Fibroblast of lung (primary cell): ENCODE results near the gene CDYL2. TPM values are rescaled to one million over a fixed set of nuclear protein-coding genes. Genes with fewer than 3 reads are reported as not detected.

Experiments
- DNase-seq, 2 donors: peaks; one replicate each; pipeline versions ENCODE4 v3.0.0 to v3.0.0-alpha.2; 2010; ENCODE audit warnings: low read depth in 2 of 2
- H2AFZ ChIP-seq: 2 replicates; pipeline ENCODE4 v1.5.1; 2012; ENCODE audit warnings: low read length, control low read depth, inconsistent platforms
- H3K27ac ChIP-seq: 2 replicates; pipeline ENCODE4 v1.5.1; 2011; ENCODE audit warnings: low read length, control low read depth; ENCODE audit not compliant: insufficient read depth
- H3K27me3 ChIP-seq: 2 replicates; pipeline ENCODE4 v1.5.1; 2011; ENCODE audit warnings: mild to moderate bottlenecking, low read length; ENCODE audit not compliant: control insufficient read depth, insufficient read depth
- H3K36me3 ChIP-seq: 2 replicates; pipeline ENCODE4 v1.5.1; 2011; ENCODE audit warnings: low read length; ENCODE audit not compliant: control insufficient read depth, insufficient read depth
- H3K4me1 ChIP-seq: 2 replicates; pipeline ENCODE4 v1.5.1; 2011; ENCODE audit warnings: low read length; ENCODE audit not compliant: control insufficient read depth, insufficient read depth; ENCODE audit errors: extremely low read depth
- H3K4me2 ChIP-seq: 2 replicates; pipeline ENCODE4 v1.5.1; 2011; ENCODE audit warnings: low read length, control low read depth; ENCODE audit not compliant: insufficient read depth; ENCODE audit errors: extremely low read depth
- H3K4me3 ChIP-seq, 4 experiments: fragments of 200-600 bp in 1 of 4; sonication (generic) in 1 of 4; replicated peaks in 1 of 4; 2 replicates each; pipeline ENCODE4 v1.5.1; 2011 to 2016; ENCODE audit warnings: low read length in 4 of 4, low read depth in 3 of 4, mild to moderate bottlenecking in 3 of 4, control low read depth in 2 of 4, inconsistent platforms in 1 of 4, mixed read lengths in 1 of 4; ENCODE audit not compliant: insufficient read depth in 1 of 4; ENCODE audit errors: control extremely low read depth in 1 of 4
- H3K79me2 ChIP-seq: 2 replicates; pipeline ENCODE4 v1.5.1; 2012; ENCODE audit warnings: mild to moderate bottlenecking, low read length, inconsistent platforms; ENCODE audit not compliant: control insufficient read depth, insufficient read depth
- H3K9ac ChIP-seq: 2 replicates; pipeline ENCODE4 v1.5.1; 2011; ENCODE audit warnings: mild to moderate bottlenecking, low read length, control low read depth; ENCODE audit not compliant: insufficient read depth
- H3K9me3 ChIP-seq: 2 replicates; pipeline ENCODE4 v1.5.1; 2012; ENCODE audit warnings: low read depth, low read length; ENCODE audit not compliant: control insufficient read depth, insufficient read depth
- H4K20me1 ChIP-seq: 2 replicates; pipeline ENCODE4 v1.5.1; 2011; ENCODE audit warnings: low read length; ENCODE audit not compliant: control insufficient read depth, insufficient read depth; ENCODE audit errors: extremely low read depth
- EZH2 ChIP-seq: IDR thresholded peaks from 2 replicates; pipeline ENCODE4 v1.5.1; 2012; ENCODE audit warnings: low read length, control low read depth, mild to moderate bottlenecking; ENCODE audit errors: missing control alignments
- polyA plus RNA-seq, 2 donors: library from polyadenylated mRNA; depleted of rRNA in 1 of 2; stranded (reverse) in 1 of 2; unstranded in 1 of 2; fragments of >200 nt; gene quantifications; 2 replicates each; pipeline ENCODE4 v1.2.1, GENCODE V29; 2011 to 2012; ENCODE audit warnings: missing spikeins in 1 of 2
- total RNA-seq: library from RNA; depleted of rRNA; stranded (reverse); fragments of >200 nt; gene quantifications from 2 replicates; pipeline ENCODE4 v1.2.1, GENCODE V29; 2014
- TF ChIP-seq, protein P1 (sequence below), 2 donors: IDR thresholded peaks in 1 of 2; conservative IDR thresholded peaks in 1 of 2; 1 replicate in 1 of 2; 2 replicates in 1 of 2; pipeline ENCODE4 v1.5.1; 2011 to 2012; ENCODE audit warnings: low read length in 2 of 2, control low read depth in 1 of 2, inconsistent platforms in 1 of 2, low read depth in 1 of 2, mild to moderate bottlenecking in 1 of 2

CDYL2 gene
- total and polyA plus RNA-seq, 2 donors (not counting 1 experiment from before 2014, with no cell fraction given) = 1.1 to 3.5 TPM

DNA sequence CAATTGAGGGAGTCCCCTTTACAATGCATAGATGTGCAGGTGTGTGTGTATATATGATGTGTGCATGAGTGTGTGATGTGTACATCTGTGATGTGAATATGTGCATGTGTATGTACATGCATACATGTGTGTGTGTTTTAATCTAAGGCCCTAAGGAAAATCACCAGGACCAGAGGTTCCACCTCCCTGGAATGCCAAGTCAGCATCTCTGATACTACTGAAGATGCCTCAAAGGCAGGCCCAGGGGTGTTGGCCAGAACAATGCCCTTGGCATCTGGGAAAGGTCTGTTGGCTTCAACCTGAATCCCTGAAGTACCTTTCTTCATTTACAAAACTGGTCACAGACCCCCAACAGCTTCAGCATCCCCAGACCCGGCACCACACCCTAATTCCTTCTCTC lies 129.5 kb downstream of the CDYL2 start:
- Histone ChIP-seq H3K27ac (no peak overlapping the region), H2AFZ (no peak overlapping the region), H3K36me3 (no peaks in the 10 kb centered on the region), H3K27me3 (no peaks in the 10 kb centered on the region), H3K79me2 (no peaks in the 10 kb centered on the region), H3K4me1 (no peaks in the 10 kb centered on the region), H3K4me3 (no peak overlapping the region), H3K4me2 (no peak overlapping the region), H4K20me1 (no peaks in the 10 kb centered on the region), H3K9ac (no peak overlapping the region), H3K9me3 (no peaks in the 10 kb centered on the region)
- no peak for DNase-seq
- no peak for TF ChIP-seq EZH2
- TF ChIP-seq, protein P1, sequence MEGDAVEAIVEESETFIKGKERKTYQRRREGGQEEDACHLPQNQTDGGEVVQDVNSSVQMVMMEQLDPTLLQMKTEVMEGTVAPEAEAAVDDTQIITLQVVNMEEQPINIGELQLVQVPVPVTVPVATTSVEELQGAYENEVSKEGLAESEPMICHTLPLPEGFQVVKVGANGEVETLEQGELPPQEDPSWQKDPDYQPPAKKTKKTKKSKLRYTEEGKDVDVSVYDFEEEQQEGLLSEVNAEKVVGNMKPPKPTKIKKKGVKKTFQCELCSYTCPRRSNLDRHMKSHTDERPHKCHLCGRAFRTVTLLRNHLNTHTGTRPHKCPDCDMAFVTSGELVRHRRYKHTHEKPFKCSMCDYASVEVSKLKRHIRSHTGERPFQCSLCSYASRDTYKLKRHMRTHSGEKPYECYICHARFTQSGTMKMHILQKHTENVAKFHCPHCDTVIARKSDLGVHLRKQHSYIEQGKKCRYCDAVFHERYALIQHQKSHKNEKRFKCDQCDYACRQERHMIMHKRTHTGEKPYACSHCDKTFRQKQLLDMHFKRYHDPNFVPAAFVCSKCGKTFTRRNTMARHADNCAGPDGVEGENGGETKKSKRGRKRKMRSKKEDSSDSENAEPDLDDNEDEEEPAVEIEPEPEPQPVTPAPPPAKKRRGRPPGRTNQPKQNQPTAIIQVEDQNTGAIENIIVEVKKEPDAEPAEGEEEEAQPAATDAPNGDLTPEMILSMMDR (conservative IDR thresholded peaks at IDR 0.05 in 1 of 2, IDR thresholded peaks at IDR 0.05 in 1 of 2; ENCODE audit: low read depth in 1 of 2, low read length in 2 of 2) = no peak

DNA sequence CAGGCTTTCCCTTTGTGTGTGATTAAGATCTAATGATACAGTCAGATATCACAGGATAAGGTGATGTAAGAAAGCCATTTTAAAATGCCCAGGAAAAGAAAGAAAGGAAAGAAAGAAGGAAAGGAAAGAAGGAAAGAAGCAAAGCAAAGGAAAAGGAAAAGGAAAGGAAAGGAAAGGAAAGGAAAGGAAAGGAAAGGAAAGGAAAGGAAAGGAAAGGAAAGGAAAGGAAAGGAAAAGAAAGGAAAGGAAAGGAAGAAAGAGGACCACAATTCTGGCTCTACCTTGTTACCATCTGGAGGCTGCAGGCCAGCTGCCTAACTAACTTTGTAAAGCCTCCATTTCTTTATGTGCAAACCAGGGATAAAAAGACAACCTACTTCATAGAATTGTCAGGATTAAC lies 132.0 kb downstream of the CDYL2 start:
- H3K4me2 ChIP-seq = no peak overlapping the region
- H3K9ac ChIP-seq = no peak overlapping the region
- H3K4me1 ChIP-seq = no peaks in the 10 kb centered on the region
- H3K4me3 ChIP-seq = no peak overlapping the region
- TF ChIP-seq, protein P1 (conservative IDR thresholded peaks at IDR 0.05 in 1 of 2, IDR thresholded peaks at IDR 0.05 in 1 of 2; ENCODE audit: low read depth in 1 of 2, low read length in 2 of 2) = no peak
- no peak for TF ChIP-seq EZH2
- no peak overlapping the region for H3K27ac ChIP-seq
- no peaks in the 10 kb centered on the region for H3K79me2 ChIP-seq
- DNase-seq = no peak
- no peaks in the 10 kb centered on the region for H3K9me3 ChIP-seq
- no peaks in the 10 kb centered on the region for H3K27me3 ChIP-seq
- H4K20me1 ChIP-seq = no peaks in the 10 kb centered on the region
- no peak overlapping the region for H2AFZ ChIP-seq
- H3K36me3 ChIP-seq = no peaks in the 10 kb centered on the region

DNA sequence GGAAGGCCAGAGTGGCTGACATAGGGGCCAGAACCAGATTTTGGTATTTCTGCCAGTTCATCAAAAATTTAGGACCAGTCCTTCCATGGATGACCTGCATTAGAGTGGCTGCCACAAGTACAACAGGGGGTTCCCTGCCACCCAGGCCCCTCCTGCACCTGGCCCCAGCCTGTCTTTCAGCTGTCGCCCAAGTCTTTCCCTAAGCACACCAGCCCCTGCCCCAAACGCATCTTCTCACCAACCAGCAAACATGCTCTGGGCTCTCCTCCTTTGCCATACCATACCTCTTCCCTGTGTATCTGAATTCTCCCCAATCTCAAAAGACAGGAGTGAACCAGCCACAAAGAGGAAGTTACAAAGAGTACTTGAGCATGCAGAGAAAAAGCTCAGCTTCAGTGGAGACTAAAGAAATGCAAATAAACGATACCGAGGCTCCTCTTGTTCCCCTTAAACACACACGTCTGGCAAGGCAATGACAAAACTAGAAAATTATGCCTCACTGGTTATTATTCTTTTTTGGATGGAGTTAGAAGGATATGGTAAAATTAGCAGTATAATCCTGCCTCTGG lies 133.0 kb downstream of the CDYL2 start:
- no peaks in the 10 kb centered on the region for H3K4me1 ChIP-seq
- TF ChIP-seq EZH2 = no peak
- TF ChIP-seq, protein P1 (conservative IDR thresholded peaks at IDR 0.05 in 1 of 2, IDR thresholded peaks at IDR 0.05 in 1 of 2; ENCODE audit: low read depth in 1 of 2, low read length in 2 of 2) = no peak
- no peaks in the 10 kb centered on the region for H3K79me2 ChIP-seq
- no peaks in the 10 kb centered on the region for H3K27me3 ChIP-seq
- no peak for DNase-seq
- H3K9me3 ChIP-seq = no peaks in the 10 kb centered on the region
- H3K36me3 ChIP-seq = no peaks in the 10 kb centered on the region
- no peak overlapping the region for H3K27ac ChIP-seq
- no peaks in the 10 kb centered on the region for H4K20me1 ChIP-seq
- no peak overlapping the region for H3K4me3 ChIP-seq
- no peak overlapping the region for H3K4me2 ChIP-seq
- no peak overlapping the region for H3K9ac ChIP-seq
- H2AFZ ChIP-seq = no peak overlapping the region
